Measurements from ENCODE around the gene CREB3L4.

The CREB3L4 gene

DNA sequence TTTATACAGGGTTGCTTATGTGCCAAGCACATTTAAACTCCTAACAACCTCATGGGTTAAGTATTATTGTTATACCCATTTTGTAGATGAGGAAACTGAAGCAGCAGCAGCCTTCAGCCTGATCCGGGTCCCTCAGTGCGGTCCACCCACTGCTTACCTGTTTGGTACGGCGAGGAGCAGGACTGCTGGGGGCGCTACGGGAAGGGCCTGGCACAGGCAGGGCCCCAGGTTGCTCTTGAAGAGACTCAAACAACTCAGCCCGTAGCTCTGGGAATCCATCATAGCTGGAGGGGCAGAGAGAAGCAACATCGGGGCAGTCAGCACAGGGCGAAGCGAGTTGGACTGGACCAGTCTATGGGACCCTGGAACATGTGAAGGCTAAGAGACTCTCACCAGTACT is 30.4 kb upstream of the CREB3L4 start:
- DNase-seq: no peak

DNA sequence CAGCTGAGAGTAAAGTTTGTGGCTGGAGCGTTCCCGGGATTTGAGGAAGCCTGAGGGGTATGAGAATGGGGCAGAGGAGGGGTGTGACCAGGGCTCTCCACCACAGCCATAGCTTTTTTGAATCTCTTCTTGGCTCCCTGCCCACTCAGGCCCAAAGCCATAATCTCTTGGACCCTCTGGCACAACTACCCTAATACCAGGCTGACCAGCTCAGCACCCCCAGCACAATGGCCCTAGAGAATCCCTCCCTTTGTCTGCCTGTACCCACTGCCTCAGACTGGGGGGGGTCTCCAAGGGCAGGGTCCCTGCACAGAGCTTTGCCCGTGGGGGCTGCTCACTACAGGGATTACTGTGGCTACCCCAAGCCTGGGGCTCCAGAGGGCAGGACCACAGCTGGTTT is 28.7 kb upstream of the CREB3L4 start:
- DNase-seq: no peak

DNA sequence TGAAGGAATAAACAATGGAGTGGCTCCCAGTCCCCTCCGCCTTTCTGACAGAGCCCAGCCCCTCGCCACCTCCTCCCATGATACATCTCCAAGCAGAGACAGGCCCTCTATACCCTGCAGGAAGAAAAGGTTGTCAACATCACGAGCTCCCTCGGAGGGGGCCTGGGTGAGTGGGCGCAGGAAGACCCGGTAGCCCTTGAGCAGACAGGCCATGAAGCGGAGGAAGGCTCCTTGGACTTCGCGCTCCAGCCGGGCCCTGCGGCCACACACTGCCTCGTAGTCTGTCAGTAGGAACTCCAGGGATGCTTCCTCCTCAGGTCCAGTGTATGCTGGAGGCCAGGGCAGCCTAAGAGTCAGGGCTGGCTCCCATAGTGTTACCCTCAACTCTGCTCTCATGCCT is 28.2 kb upstream of the CREB3L4 start:
- no peak for DNase-seq

DNA sequence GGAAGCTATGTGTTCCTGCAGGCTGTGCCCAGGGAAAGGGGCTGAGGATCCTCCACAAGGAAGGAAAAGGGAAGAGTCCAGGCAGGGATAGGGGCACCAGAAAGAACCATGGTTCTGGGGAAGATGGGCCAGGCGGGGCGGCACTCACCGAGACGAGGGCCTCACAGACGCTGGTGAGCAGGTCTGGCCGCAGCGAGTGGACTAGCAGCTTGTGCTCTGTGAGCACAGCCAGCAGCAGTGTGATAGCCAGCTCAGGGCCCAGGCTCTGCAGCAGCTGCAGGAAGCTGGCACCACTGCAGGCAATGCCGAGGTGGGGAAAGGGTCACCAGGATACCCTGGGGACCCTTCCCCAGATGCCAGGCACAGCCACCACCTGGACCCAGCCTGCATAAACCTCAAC is 26.9 kb upstream of the CREB3L4 start:
- no peak for DNase-seq

DNA sequence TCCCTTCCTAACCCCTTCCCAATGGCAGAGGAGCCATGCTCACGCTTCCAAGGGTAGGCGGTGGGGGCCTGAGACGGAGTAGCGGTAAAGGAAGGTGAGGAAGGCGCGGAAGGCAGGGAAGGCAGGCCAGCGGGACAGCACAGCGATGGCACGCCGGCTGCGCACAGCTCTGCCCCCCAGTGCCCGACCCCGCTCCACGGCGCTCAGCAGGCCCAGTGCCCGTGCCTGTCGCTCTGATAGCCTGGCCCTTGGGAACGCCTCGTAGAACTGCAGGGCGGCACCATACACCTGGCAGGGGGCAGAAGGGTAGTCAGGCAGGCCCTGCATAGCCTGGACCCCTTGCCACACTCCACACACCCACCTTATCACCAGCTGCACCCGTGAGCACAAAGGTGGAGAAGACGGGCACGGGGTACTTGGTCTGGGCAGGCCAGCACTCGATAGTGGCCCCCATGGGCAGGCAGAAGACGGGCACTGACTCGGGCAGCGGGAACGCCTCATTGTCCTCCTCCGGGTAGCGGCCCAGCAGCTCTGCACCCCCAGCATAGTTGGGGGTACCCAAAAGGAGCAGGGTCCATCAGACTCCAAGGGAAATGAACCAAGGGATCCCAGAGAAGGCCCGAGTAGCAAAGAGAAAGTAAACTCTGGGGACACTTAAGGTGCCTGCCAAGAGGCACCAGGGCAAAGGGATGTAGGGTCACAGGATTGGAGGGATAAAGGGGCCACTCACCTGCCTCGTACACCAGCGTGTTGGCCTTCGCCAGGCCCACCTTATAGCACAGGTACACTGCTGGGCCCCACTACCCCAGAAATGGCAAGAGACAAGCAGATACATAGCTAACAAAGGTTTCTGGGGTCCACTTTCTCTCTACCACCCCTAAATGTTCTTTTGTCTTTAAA is 25.6 kb upstream of the CREB3L4 start:
- no peak for DNase-seq

DNA sequence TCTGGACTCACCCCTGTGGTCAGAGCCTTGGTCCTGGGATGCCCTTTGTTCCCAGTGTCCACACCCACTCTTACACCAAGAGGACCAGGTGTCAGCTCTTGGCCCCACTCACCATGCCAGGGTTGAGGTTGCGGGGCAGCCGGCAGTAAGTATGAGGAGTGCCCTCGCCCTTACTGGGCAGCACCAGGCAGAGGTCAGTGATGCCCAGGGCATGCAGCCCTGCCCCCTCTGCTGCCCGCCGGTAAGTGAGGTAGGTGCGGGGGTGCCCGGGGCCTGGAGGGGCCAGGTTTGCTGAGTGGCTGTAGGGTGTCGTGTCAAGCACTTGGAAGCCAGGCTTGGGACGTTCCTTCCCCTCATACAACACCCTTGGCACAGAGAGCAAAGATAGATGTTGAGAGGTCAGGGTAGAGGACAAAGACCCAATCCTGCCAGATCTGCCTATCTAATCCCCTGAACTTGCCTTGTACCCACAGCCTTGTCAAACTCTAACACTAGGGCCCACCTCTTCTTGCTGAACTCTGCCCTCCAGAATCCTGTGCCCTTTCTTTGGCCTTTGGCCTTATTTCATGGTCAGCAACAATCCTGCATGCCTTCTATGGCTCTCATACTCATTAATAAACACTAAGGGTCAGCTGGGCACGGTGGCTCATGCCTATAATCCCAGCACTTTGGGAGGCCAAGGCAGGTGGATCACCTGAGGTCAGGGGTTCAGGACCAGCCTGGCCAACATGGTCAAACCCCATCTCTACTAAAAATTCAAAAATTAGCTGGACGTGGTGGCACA is 24.7 kb upstream of the CREB3L4 start:
- DNase-seq: no peak

DNA sequence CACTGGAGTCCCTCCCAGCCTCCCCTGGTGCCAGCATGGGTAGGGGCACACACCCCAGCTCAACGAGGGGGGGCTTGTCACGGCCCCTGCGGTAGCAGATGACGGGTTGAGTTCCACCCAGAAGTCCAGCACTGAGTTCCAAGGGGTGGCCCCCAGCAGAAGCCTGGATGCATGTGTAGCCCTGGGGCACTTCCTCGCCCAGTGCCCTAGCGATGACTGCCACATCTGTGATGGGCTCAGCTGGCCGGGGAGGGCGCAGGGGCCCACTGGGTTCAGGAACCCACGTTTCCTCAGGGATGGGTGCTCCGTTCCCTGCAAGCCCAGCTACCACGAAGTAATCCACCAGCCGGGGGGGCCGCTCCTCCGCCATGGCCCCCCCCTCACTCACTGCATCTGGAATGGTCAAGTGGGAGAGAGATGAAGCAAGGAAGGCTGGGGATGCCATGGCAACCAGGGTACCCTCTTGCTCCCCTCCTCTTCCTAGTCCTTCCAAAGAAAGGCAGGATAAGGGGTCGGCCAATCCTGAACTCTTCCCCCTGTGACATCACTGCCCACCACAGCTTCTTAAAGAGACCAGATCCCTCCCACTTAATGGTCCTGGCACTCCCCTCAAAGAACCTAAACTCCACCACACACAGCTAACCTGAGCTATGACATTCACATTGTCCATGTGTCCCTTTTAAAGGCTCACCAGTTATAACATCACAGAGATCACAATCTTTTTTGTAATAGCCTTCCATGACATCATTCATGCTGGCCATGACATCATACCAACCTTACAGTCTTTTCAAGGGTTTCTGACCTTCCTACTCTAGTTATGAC is 23.5 kb upstream of the CREB3L4 start:
- no peak for DNase-seq

DNA sequence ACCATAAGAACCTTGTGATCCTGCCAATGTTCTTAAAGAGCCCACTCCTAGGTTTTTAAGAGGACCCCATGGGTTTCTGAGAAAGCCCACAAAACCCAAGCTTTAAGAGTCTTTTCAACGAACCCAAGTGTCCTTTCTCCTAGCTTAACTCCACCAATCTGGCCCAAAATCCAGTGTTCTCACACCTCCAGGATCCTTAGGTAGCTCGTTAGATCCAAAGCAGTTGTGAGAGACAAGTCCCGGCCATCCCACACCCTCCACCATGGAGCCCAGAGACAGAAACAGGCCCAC is 22.9 kb upstream of the CREB3L4 start:
- DNase-seq: no peak

DNA sequence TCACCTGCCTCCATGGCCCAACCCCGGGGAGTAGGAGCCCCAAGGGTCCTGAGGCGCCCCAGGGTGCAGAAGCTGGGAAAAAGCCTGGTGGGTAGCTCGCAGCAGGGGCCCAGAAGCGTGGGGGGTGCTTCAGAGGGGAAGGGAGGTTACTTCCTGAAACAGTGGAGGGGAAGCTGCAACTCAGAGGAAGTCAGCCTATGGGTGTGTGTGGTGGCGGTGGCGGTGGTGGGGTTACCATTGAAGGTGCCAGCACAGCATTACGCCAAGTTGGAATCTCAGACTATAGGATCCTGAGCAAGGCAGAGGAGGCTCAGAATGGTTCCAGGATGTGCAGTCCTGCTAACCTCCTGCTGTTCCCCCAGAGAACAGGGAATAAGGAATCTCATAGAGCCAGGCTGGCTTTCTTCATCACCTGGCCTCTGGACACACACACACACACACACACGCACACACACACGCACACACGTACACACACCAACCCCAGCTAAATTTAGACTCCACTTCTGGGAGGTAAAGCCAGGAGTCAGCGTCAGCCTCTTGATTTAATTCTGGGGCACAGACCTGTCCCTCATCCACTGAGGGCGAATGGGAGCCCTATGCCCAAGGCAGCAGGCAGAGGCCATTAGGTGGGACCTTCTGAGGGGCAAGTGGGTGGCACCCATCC is 22.4 kb upstream of the CREB3L4 start:
- no peak for DNase-seq

DNA sequence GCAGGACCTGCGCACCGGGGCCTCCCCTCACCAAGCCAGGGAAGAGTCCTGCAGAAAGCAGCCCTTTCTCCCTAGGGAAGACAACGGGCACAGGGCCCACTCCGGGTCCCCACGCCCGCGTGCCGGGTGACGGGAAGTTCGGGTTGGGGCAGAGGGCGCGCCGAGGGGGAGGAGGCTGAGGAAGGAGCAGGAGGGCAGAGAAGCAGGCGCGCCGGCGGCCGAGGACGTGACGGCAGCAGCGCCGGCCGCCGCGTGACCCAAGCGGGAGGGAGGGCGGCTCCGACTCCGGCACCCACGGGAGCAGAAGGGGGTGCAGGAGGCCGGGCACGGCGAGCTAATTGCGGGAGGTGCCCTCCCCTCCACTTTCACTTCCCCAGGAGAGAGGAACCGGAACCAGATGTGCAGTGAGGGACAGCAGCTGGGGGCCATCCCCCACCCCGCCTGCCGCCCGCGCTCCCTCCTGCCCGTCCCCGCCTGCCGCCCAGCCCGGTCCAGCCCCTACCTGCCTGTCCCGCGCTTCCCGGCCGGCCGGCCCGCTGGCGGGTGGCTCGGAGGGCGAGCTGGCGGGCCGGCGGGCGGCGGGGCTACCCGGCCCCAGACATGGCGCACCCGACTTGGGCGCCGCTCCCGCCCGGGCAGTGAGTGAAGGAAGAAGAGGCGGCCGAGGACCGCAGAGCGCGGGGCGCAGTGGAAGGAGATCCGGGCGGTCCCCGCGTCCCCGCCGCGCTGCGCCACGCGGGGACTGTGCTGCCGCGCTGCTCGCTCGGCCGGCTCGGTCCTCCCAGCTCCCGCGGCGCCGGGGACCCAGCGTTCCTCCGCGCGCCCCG is 21.7 kb upstream of the CREB3L4 start:
- peak; percentile 51 for DNase-seq

DNA sequence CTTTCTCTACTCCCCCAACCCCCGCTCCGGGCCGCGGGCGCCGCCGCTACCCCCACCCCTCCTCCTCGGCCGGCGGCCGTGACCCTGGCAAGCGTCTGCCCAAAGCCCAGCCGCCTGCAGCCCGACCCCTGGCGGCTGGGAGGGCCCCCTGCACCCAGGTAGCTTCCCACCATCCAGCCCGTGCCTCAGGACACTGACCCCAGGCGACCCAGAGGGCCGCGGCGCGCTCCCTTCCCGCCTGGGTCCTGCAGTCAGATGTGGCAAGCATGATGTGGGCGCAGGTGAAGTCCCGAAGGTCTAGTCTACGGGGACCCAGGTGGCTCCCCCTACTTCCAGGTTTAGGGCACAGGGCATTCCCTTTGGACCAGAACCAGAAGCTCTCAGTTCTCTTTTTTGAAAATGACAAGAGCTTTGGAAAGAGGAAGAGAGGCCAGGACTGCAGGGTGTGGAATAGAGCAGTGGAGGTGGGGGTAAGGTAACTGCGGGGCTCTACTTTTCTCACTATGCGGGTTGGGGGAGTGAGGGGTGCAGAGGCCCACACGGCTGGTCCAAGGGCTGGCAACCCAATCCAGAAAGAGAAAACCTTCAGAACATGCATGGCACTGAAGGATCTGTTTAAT is 21.0 kb upstream of the CREB3L4 start, which contains the start of gene DENND4B:
DENND4B (minus strand) TSS at position 97 of the 620 bp plus-strand sequence. CDS start 2,344 bp downstream, outside the sequence.
- DNase-seq: peak; percentile 34

DNA sequence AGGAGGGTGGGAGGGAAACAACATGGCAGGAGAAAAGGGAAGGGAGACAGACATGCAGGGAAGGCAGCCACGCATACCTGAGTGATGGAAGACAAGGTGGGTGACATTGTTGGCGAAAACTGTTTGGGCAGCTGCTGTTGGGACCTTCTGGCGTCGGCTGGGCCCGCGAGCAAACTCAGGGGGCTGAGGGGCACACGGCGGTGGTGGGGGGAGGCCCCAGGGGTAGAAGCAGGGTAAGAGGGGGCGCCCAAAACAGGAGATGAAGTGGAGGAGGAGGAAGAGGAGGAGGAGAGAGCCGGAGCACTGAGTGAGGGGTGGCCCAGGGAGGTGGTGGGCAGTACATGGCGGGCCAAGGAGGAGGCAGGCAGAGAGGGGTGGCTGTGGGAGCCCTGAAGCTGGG is 16.5 kb upstream of the CREB3L4 start:
- DNase-seq: no peak

DNA sequence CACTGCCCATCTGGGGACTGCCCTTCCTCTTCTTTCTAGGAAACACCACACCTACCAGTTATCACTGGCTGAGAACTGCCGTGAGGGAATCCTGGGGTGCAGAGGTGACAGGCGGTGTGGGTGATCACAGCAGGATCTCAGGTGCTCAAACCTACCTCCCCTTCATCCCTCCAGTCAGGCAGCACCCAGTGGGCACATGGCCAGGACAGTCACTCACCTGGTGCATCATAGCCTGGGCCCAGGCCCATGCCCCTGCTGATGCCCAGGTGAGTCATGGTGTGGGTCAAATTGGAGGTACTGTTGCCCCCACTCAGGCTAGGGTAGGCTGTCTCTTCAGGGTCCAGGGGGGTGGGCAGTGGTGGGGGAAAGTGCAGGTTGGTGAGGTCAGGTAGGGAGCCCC is 15.9 kb upstream of the CREB3L4 start:
- DNase-seq: no peak

DNA sequence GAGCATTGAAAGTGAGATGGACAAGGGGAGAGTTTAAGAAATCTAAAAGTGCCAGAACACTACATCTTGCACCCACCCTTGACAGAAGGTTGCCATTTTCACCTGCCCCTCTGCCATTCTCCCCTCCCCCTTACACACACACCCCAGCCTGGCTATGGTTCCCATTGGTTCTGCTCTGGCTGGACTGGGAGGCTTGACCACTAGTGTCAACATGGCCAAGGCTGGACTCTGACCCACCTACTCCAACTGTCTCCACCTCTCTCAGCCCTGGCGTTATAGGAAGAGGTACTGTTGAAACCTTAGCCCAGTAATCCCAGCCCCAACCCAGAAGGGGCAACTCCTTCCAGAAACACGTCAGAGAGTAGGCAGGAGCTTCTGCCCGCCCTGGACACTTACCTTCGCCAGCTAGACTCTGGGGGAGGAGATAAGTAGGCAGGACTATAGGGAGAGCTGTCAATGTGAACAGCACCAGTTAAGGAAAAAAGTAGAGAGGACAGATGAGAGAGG is 13.8 kb upstream of the CREB3L4 start:
- no peak for DNase-seq

DNA sequence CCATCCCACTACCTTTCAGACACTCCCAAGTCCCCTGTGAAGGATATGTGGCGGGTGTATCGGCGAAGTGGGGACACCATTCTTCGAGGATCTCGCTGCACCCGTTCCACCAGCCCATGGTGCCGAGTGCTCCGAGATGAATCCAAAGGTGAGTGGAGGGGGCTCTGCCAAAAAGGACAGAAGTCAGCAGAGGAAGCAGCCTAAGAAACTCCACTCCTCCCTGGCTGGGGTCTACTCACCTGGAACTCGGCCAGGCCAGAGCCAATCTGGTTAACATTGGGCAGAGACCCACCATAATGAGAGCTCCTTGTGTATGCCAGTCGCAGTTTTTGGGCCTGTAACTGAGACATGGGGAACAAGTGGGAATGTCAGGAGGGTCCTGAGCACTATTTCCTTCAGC is 12.9 kb upstream of the CREB3L4 start:
- DNase-seq: no peak

DNA sequence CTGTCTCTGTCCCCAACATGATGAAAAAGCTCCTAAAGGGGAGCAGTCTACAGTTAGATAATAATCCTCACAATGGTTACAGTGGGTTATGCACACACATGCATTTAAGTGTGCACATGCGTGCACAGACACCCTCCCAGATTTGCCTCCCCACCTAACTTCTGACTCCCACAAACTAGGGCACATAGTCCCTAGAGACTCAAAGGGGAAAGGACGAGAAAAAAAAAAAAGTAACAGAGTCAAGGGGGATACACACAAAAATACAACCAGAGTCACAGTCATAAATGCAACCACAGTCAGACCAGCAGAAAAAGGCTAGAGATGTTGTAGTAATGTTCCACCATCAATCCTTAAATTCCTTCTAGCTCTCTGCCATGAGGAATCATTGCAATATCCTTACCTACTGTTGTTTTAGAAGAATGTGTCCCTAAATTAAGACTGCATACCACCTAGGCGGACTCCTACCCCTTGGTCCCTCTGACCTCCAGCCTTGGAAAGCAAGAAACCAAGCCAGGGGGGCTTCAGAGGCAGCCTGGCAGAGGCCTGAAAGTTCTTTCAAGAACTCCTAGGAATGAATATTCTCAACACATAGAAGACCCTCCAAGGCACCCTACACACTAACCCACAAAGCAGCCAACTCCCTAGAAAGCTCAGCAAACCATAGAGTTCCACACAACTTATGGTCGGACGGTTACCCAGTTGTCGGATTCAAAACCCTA is 10.5 kb upstream of the CREB3L4 start:
- no peak for DNase-seq

DNA sequence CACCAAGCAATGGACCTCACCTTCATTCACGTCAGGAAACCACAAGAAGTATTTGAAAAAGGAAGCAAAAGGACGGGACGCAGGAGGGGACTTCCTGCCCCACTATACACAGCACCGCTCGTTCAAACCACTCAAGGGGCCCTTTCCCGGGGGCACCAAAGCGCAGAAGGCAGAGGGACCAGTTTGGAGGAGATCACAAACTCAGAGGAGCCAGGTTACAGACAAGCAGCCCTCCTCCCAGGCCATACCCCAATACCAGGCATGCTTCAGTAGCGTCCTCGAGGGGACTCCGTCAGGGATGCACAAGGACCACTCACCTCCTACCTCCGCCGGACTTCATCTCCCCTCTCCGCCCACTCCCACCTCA is 10.0 kb upstream of the CREB3L4 start:
- no peak for DNase-seq

DNA sequence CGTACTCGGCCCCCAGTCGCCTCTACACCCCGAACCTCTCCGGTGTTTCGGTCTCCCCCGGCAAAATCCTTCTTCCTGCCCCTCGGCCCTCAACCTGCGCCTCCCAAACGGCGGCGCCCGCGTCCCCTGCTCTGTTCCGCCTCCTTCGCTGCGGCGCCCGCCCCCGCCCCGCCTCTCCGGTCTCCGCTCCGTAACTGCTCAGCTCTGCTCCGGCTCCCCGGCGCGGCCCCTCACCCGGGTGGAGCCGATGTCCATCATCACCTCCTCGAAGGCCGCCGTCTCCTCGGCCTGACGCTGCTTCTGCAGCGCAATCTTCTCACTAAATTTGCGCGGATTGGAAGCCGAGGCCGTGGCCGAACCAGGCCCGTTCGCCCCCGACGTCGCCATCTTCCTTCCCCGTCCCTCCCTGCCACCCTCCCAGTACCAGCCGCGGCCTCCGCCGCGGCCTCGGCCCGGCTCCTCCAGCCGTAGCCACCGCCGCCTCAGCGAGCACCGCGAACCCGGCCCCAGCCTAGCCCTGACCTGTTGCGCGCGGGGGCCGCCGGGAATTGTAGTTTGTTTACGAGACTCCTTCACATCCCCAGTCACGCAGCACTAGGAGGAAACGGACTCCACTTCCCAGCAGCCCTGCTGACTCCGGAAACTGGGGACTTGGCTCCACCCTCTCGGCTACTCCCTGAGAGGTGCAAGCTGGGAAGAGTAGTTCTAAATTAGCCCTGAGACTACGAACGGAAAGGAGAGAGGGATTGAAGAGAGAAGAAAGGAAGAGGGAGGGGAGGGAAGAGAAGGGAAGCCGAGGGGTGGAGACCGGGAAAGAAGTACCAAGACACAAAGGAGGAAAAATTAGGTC is 9.4 kb upstream of the CREB3L4 start, which contains the start of gene CRTC2:
CRTC2 (minus strand) TSS at position 502 of the 850 bp plus-strand sequence; CDS start at position 387, 115 bp downstream.
- peak; percentile 90 for DNase-seq

DNA sequence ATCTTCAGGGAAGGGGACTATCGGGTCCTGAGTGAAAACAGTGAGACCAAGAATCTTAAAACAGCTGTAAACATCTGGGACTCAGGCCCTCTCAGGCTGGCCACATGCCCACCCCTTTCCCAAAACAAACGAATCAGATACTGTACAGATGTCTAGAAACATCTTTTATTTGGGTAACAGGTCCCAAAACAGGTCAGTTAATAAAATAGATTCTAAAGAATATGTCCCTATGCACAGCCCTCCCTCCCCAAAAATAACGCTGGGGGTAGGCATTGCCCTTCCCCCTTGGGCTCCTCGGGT is 8.8 kb upstream of the CREB3L4 start:
- no peak for DNase-seq

DNA sequence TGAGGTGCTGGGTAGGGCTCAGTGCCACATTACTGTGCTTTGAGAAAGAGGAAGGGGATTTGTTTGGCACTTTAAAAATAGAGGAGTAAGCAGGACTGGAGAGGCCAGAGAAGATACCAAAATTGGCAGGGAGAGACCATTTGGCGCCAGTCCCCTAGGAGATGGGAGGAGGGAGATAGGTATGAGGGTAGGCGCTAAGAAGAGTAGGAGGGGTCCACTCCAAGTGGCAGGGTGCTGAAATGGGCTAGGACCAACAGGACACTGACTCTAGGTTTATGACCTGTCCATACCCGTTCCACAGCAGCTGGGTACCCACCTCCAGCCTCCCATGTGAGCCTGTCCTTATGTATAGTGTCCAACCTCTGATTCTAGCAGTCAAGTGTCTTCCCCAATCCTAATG is 8.2 kb upstream of the CREB3L4 start:
- no peak for DNase-seq

All from GOT3 (cell line).